IPS-15b (cell line): Measurements from ENCODE around the gene PLEKHD1.
"Not testable (repeated sequence)": the region's sequence is repeated elsewhere in the genome, so short reads cannot be mapped to it uniquely, and the experiment has no call there.

Experiments
- H3K27me3 ChIP-seq: one replicate; pipeline ENCODE4 v1.6.1; 2013; ENCODE audit warnings: low read length; ENCODE audit not compliant: control insufficient read depth, insufficient read depth
- H3K36me3 ChIP-seq: one replicate; pipeline ENCODE4 v1.6.1; 2013; ENCODE audit warnings: low read length; ENCODE audit not compliant: control insufficient read depth, insufficient read depth
- H3K4me1 ChIP-seq: one replicate; pipeline ENCODE4 v1.6.1; 2013; ENCODE audit warnings: mild to moderate bottlenecking, low read length; ENCODE audit not compliant: control insufficient read depth, insufficient read depth
- H3K4me3 ChIP-seq: one replicate; pipeline ENCODE4 v1.5.1; 2013; ENCODE audit warnings: low read depth, low read length
- H3K9ac ChIP-seq: one replicate; pipeline ENCODE4 v1.6.1; 2013; ENCODE audit warnings: low read depth, mild to moderate bottlenecking, low read length
- H3K9me3 ChIP-seq: one replicate; pipeline ENCODE4 v1.6.1; 2013; ENCODE audit warnings: mild to moderate bottlenecking, low read length; ENCODE audit not compliant: control insufficient read depth, insufficient read depth

Gene PLEKHD1

GRCh38 chr14:69483765-69484443 is 624 bp upstream of the PLEKHD1 start:
- Histone ChIP-seq H3K36me3 (no peaks in the 10 kb centered on the region), H3K4me3 (peak overlapping the region; percentile 67), H3K9me3 (no peaks in the 10 kb centered on the region), H3K4me1 (no peaks in the 10 kb centered on the region), H3K9ac (no peak overlapping the region), H3K27me3 (peaks cover 60% of the 10 kb centered on the region)

- Histone ChIP-seq H3K36me3 (no peaks in the 10 kb centered on the region), H3K4me3 (peak overlapping the region; percentile 67), H3K9ac (no peak overlapping the region), H3K27me3 (peaks cover 58% of the 10 kb centered on the region), H3K9me3 (no peaks in the 10 kb centered on the region), H3K4me1 (no peaks in the 10 kb centered on the region)
These were observed 760 bp downstream of the PLEKHD1 start for GRCh38 chr14:69485315-69485660.

GRCh38 chr14:69485701-69486100 is 1.2 kb downstream of the PLEKHD1 start:
- H3K27me3 ChIP-seq = peaks cover 58% of the 10 kb centered on the region

GRCh38 chr14:69487226-69487625 is 2.7 kb downstream of the PLEKHD1 start:
- Histone ChIP-seq H3K9ac (no peak overlapping the region), H3K4me1 (no peaks in the 10 kb centered on the region), H3K27me3 (peaks cover 47% of the 10 kb centered on the region), H3K9me3 (no peaks in the 10 kb centered on the region), H3K36me3 (no peaks in the 10 kb centered on the region), H3K4me3 (no peak overlapping the region)

More at GRCh38 chr14:69485701-69486100, 1.2 kb downstream of the PLEKHD1 start:
- no peaks in the 10 kb centered on the region for H3K9me3 ChIP-seq
- H3K36me3 ChIP-seq = no peaks in the 10 kb centered on the region
- H3K4me1 ChIP-seq = no peaks in the 10 kb centered on the region
- H3K9ac ChIP-seq = no peak overlapping the region
- H3K4me3 ChIP-seq = no peak overlapping the region

- no peak overlapping the region for H3K9ac ChIP-seq
These were observed 3.2 kb downstream of the PLEKHD1 start for GRCh38 chr14:69487771-69488170.

GRCh38 chr14:69489495-69489894 is 5.0 kb downstream of the PLEKHD1 start:
- no peak overlapping the region for H3K9ac ChIP-seq
- no peaks in the 10 kb centered on the region for H3K4me1 ChIP-seq
- H3K9me3 ChIP-seq = no peaks in the 10 kb centered on the region
- H3K36me3 ChIP-seq = no peaks in the 10 kb centered on the region
- H3K27me3 ChIP-seq = peaks cover 26% of the 10 kb centered on the region
- no peak overlapping the region for H3K4me3 ChIP-seq

More at GRCh38 chr14:69487771-69488170, 3.2 kb downstream of the PLEKHD1 start:
- Histone ChIP-seq H3K4me1 (no peaks in the 10 kb centered on the region), H3K4me3 (no peak overlapping the region), H3K36me3 (no peaks in the 10 kb centered on the region), H3K27me3 (peaks cover 41% of the 10 kb centered on the region), H3K9me3 (no peaks in the 10 kb centered on the region)

GRCh38 chr14:69490219-69490918 is 5.8 kb downstream of the PLEKHD1 start:
- Histone ChIP-seq H3K9me3 (no peaks in the 10 kb centered on the region), H3K4me3 (no peak overlapping the region), H3K36me3 (no peaks in the 10 kb centered on the region), H3K9ac (no peak overlapping the region), H3K27me3 (peaks cover 21% of the 10 kb centered on the region), H3K4me1 (no peaks in the 10 kb centered on the region)

- H3K27me3 ChIP-seq = peaks cover 13% of the 10 kb centered on the region
- no peaks in the 10 kb centered on the region for H3K36me3 ChIP-seq
- no peaks in the 10 kb centered on the region for H3K9me3 ChIP-seq
- no peak overlapping the region for H3K9ac ChIP-seq
- no peak overlapping the region for H3K4me3 ChIP-seq
- no peaks in the 10 kb centered on the region for H3K4me1 ChIP-seq
These were observed 6.7 kb downstream of the PLEKHD1 start for GRCh38 chr14:69491193-69491592.

GRCh38 chr14:69493038-69493437 is 8.5 kb downstream of the PLEKHD1 start:
- Histone ChIP-seq H3K36me3 (no peaks in the 10 kb centered on the region), H3K9ac (no peak overlapping the region), H3K9me3 (no peaks in the 10 kb centered on the region), H3K4me1 (no peaks in the 10 kb centered on the region), H3K27me3 (peaks cover 4% of the 10 kb centered on the region), H3K4me3 (no peak overlapping the region)

GRCh38 chr14:69493791-69494190 is 9.3 kb downstream of the PLEKHD1 start:
- no peaks in the 10 kb centered on the region for H3K9me3 ChIP-seq
- no peaks in the 10 kb centered on the region for H3K4me1 ChIP-seq
- H3K9ac ChIP-seq = no peak overlapping the region
- no peaks in the 10 kb centered on the region for H3K36me3 ChIP-seq
- no peak overlapping the region for H3K4me3 ChIP-seq
- peaks cover 2% of the 10 kb centered on the region for H3K27me3 ChIP-seq

GRCh38 chr14:69495341-69495921 is 10.9 kb downstream of the PLEKHD1 start:
- no peak overlapping the region for H3K9ac ChIP-seq
- no peaks in the 10 kb centered on the region for H3K36me3 ChIP-seq
- no peaks in the 10 kb centered on the region for H3K4me1 ChIP-seq
- peaks cover 2% of the 10 kb centered on the region for H3K27me3 ChIP-seq
- no peak overlapping the region for H3K4me3 ChIP-seq
- no peaks in the 10 kb centered on the region for H3K9me3 ChIP-seq

- not testable (repeated sequence) for H3K4me1 ChIP-seq, H3K4me3 ChIP-seq, H3K9me3 ChIP-seq, H3K9ac ChIP-seq, H3K27me3 ChIP-seq, H3K36me3 ChIP-seq
These were observed 13.3 kb downstream of the PLEKHD1 start for GRCh38 chr14:69497866-69498265.
